HG02759 (cell line): Measurements from ENCODE around the gene SKAP2.
"Not testable (repeated sequence)": the region's sequence is repeated elsewhere in the genome, so short reads cannot be mapped to it uniquely, and the experiment has no call there.

Experiments used
- ATAC-seq: cut with Tn5 transposase; IDR thresholded peaks from one replicate; pipeline ENCODE4 v1.9.1; 2021; ENCODE audit warnings: mild to moderate bottlenecking, moderate library complexity; ENCODE audit not compliant: unreplicated experiment

SKAP2 gene

DNA sequence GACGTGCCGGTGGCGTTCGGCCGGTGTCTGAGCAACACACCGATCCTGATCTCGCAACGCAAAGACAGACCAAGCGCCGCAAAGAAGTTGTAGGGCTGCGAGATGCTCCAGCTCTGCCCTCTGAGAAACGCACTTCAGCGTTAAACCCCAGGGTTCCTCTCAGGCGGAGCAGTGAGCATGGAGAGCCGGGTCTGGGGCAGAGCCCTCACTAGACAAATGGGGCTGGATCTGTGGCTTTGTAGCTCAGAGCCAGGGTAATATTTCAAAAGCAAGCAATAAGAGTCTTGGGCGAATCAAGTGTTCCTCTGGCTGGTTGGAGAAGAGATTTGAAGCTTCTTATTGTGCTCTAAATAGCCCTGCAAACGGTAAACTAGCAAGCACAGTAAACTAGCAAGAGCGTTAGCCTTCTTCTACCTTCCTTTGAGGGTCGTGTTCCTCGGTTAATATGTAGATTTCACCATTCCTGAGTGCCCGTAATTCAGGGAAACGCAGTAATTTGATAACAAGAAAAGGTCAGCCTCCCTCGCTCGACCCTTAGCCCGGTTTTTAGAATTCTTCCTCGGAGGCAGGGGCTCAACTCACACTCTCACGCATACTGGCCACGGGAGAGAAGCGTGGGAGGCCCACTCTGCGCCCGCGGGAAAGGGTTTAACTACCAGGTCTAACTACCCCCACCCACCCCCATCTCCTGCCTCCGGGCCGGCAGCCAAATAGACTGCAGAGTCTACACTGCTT is 6.7 kb downstream of the SKAP2 start:
- ATAC-seq = peak; percentile 68

DNA sequence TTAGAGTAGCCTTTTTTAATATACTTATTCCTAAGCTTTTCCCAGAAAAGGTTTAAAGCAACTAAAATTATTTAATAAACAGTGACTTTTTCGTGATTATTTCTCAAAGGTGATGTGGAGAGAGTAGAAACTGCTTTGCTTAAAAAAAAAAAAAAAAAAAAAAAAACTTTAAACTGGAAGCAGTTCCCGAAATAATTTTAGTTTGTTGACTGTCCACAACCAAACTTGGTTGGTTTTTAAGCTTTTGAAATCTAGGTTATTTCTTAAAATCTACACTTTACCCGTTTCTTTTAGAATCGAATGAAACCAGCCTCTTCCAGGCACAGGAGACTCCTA is 7.3 kb downstream of the SKAP2 start:
- no peak for ATAC-seq

DNA sequence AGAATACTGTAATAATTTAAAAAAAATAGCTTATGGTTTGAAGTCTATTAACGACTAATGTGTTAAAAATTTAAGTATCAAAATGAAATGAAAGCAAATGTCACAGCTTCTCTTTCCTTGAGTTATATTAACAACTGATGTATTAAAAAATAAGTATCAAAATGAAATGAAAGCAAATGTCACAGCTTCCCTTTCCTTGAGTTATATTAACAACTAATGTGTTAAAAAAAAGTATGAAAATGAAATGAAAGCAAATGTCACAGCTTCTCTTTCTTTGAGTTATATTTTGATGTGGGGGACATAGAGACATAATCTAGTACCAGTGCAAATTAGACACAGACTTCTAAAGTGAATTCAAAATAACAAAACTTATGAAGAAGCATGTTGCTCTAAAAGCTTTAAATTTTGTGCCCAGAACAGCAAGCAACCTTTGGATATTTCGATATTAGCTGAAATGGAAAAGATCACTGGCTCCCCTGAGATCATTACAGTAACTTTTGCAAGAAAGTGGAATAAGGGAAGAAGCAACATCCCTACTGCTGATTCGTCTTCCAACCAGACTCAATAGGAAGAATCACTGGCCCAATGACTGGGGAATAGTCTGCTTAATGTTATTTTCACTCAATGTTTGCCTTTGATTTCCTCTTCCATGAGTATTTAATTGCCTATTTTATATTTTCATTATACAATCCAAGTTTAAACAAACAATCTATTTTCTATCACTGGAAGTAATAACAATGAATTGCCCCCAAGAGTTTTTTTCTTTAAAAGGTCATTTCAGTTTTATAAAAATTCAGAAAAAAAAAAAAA is 8.0 kb downstream of the SKAP2 start:
- no peak for ATAC-seq

DNA sequence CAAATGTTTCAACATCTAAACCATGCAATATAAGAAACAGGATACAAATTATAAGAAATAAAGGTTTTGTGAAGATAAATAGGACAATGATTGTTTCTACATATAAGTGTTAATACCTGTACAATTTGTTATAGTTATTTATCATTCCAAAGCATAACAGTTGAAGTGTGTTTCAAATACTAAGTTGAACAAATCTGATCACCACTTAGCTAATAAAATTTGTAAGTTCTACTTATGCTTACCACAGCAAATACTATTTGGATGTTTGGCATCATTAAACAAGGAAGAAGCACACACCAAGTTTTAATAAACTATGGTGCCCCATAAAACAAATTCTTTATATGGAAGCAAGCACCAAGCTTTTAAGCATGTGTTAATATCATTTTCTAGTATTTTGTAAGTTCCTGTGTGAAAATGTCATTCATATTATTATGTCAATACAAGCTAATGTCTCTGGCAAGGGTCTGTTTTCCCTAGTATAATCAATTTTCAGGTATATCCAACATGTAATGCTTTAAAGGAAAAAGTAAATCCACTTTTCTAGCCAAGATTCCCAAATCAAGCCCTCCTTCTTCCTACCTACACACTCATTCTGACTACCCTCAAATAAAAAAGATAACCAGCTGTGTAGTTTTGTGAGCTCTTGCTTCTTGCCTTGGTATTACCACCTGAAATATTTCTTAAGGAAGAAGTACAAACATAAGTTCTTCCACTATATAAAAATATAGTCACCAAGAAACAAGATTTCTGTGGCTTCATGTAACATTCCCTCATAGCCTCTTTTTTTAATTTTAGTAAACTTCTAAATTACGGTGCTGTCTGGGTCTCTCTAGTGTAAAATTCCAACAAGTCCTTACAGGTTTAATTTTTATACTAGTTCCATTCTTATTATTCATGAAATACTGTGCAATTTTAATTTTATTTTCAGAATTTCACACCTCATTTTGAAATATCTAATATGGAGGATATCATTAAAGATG is 9.2 kb downstream of the SKAP2 start:
- ATAC-seq = no peak

DNA sequence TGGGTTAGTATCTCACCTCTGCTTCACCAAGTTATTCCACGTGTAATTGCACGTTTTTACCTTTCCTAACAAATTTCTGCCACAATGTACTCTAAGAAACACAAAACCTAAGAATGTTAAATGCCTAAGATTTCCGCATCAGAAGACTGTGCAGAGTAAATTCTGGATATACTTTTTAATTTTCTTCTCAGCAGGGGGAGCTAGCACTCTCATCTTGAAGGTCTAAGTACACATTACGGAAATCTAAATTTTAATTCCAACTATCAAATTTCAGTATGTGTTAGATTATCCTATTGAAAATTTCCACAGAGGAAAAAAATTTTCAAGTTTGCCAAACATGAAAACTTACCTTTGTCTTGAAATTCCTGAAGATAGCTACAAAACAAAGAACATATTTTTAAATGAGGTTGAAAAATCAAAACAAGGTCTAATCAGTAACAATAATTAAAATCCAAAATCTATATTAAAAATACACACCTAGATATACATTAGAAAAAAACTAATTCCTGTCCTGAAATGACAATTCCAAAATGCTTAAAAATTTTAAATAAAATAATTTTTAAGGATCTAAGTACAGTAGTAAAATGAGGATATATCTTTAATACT is 10.5 kb downstream of the SKAP2 start:
- ATAC-seq = no peak

DNA sequence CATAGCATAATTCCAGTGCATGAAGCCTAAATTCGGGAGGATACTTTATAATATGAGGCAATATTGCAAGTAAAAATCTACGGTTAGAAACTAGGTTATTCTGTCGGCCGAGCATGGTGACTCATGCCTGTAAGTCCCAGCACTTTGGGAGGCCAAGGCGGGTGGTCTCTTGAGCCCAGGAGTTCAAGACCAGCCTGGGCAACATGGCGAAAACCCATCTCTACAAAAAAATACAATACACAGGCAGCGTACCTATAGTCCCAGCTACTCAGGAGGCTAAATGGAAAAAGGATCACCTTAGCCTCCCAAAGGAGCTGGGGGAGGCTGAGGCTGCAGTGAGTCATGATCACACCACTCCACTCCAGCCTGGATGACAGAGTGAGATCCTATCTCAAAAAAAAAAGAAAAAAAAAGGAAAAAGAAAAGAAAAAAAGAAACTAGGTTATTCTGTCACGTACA is 14.2 kb downstream of the SKAP2 start:
- ATAC-seq = no peak

DNA sequence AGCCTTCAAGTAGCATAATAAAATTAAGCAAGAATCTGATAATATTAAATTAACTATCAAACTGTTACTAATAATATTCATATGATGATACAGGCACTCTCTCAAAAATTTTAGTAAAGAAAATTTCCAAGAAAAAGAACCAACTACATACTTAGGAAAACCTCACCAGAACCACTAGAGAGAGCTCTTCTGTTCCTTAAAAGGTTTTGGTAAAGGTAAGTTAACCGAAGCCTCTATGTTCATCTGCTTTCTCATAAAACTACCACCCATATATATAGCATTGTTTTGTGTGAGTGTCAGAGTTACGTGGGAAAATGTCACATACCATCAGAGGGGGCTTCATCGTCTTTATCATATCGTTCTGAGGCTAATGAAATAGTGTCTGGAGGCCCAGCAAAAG is 20.7 kb downstream of the SKAP2 start:
- ATAC-seq = no peak

DNA sequence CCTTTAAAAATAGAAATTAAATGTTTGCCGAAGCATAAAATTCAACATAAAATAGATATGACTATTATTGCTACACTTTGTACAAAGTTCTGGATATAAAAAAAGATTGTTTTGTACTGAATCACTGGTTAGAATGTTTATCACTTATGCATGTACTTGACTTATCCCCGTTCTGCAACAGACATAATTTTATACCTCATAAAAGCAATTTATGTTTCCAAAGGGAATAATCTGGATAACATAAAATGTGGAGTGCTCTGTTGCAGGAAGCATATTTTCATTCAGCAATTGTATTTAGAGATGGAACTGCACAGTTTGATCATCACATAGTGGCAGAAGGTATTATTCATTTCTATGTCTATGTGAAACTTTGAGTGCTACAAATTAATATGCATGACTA is 21.5 kb downstream of the SKAP2 start:
- ATAC-seq = no peak

DNA sequence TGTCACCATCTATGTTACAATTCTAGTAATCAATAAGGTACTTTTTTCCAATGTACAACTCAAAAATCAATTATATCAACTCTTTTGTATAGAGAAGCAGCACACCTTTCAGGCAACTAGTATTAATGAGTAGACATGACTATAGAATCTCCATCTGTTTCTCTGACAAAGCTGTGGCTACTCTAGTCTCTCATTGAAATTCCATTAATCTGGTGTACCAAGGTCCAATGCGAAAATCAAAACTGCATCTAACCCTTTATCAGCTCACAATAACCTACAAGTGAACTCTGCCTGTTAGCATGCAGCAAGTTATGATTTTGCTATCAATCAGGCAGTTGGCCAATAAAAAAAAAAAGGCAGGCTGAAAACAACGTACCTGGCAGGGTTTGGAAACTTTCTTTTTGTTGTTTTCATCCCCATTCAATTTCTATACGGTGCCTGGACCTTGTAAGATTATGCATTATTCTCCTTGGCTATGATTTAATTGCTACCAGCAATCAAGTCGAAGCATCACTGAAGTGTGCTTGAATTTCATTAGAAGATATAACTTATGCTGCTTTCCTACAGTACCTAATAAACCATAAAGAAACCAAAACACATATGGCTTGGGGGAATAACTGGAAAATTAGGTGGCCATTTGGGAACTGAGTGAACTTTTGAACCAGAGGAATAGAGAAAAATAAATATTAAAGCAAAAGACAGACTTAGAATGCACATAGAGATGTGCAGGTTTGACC is 23.2 kb downstream of the SKAP2 start:
- no peak for ATAC-seq

DNA sequence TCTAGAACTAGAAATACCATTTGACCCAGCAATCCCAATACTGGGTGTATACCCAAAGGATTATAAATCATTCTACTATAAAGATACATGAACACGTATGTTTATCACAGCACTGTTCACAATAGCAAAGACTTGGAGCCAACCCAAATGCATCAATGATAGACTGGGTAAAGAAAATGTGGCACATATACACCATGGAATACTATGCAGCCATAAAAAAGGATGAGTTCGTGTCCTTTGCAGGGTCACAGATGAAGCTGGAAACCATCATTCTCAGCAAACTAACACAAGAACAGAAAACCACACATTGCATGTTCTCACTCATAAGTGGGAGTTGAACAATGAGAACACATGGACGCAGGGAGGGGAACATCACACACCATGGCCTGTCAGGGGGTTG is 27.6 kb downstream of the SKAP2 start:
- ATAC-seq = not testable (repeated sequence)

- ATAC-seq = no peak
These were observed 49.0 kb downstream of the SKAP2 start for GRCh38 chr7:26815426-26815825.

- ATAC-seq = no peak
These were observed 51.0 kb downstream of the SKAP2 start for GRCh38 chr7:26813432-26813831.

GRCh38 chr7:26794541-26794940 is 69.8 kb downstream of the SKAP2 start:
- no peak for ATAC-seq

DNA sequence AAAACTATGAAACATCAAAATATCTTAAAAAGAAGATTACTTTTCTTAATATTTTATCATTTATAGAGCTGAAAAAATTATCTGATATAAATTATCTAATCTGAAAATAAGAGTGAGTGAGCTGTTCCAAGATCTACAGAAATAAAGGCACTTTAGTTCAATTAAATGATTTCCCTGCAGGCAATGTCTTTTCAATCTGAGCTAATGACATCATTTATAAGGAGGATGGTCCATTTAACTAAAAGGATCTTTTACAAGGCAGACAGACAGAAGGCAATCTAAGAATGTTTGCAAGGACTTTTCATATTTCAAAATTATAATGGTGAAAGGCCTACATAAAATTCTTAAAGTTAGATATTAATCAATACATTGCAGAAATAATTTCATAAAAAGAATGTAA is 71.8 kb downstream of the SKAP2 start:
- no peak for ATAC-seq

DNA sequence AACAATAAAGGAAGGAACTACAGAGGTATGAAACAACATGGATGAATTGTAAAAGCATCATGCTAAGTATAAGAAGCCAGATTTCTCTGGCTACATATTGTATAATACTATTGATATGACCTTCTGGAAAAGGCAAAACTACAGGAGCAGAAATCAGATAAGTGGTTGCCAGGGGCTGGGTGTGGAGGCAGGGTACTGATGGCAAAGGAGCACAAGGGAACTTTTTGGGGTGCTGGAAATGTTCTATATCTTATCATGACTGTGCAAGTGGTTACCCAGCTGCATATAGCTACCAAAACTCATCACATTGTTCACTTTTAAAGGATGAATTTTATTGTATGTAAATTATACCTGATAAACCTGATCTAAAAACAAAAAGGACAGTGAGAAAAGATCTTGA is 72.4 kb downstream of the SKAP2 start:
- ATAC-seq = no peak

GRCh38 chr7:26789481-26790184 is 74.8 kb downstream of the SKAP2 start:
- ATAC-seq = no peak

GRCh38 chr7:26787701-26788100 is 76.7 kb downstream of the SKAP2 start:
- no peak for ATAC-seq

DNA sequence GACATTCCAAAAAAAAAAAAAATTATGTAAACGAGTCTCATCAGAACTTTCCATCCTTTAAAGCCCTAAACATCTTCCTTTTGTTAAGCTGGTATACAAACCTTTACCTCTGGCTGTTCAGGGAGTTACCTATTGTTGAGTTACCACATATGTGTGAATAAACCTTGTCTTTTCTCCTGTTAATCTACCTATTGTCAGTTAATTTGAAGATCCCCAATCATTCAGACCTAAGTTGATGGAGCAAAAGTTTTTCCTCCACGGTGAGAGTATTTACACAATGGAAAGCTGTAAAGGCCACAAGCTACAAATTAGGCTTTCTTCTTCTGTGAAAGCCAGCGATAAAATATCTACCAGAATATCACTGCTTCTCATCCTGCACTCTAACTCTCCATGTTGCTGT is 80.3 kb downstream of the SKAP2 start:
- no peak for ATAC-seq

- no peak for ATAC-seq
These were observed 81.9 kb downstream of the SKAP2 start for GRCh38 chr7:26782501-26782900.
